H1 (cell line): ENCODE results near the gene HOXD4. TPM values are rescaled to one million over a fixed set of nuclear protein-coding genes. Genes with fewer than 3 reads are reported as not detected.

Experiments used
- CTCF ChIA-PET: fragments of 300-600 bp; sonication (Branson Sonifier 250); formaldehyde crosslinking; loops from one replicate; lab custom pipeline; 2021; ENCODE audit not compliant: partially characterized antibody; lab: Charles Lee
- POLR2A ChIA-PET: fragments of 300-600 bp; sonication (Branson Sonifier 250); formaldehyde crosslinking; loops from one replicate; lab custom pipeline; 2021; ENCODE audit warnings: inconsistent platforms; ENCODE audit not compliant: partially characterized antibody; lab: Charles Lee
- DNase-seq, 2 experiments: peaks; one replicate each; pipeline versions ENCODE4 v3.0.0 to v3.0.0-alpha.2; 2010 to 2022; ENCODE audit warnings: low spot score in 2 of 2, low read depth in 1 of 2, mixed read lengths in 1 of 2
- FAIRE-seq: peaks from 2 replicates; lab custom pipeline; 2011; peaks lifted over from hg19 to GRCh38; lab: Jason Lieb, UNC
- H2AFZ ChIP-seq: 2 replicates; pipeline ENCODE4 v1.8.1; 2012; ENCODE audit warnings: low read length, inconsistent platforms
- H2AK5ac ChIP-seq: 2 replicates; pipeline ENCODE4 v1.6.1; 2013; ENCODE audit warnings: low read depth, low read length
- H2BK120ac ChIP-seq: replicated peaks from 2 replicates; pipeline ENCODE3; 2013; ENCODE audit warnings: low read depth, low read length, inconsistent platforms
- H2BK12ac ChIP-seq: 2 replicates; pipeline ENCODE4 v1.6.1; 2013; ENCODE audit warnings: low read depth, low read length
- H2BK15ac ChIP-seq: 2 replicates; pipeline ENCODE4 v1.6.1; 2013; ENCODE audit warnings: low read length
- H2BK20ac ChIP-seq: 2 replicates; pipeline ENCODE4 v1.6.1; 2013; ENCODE audit warnings: low read length
- H2BK5ac ChIP-seq: 2 replicates; pipeline ENCODE4 v1.6.1; 2013; ENCODE audit warnings: low read depth, low read length
- H3K14ac ChIP-seq: 2 replicates; pipeline ENCODE4 v1.6.1; 2013; ENCODE audit warnings: inconsistent platforms; ENCODE audit not compliant: insufficient read length
- H3K18ac ChIP-seq: 2 replicates; pipeline ENCODE4 v1.6.1; 2013; ENCODE audit warnings: low read length; ENCODE audit errors: extremely low read depth
- H3K23ac ChIP-seq: 2 replicates; pipeline ENCODE4 v1.6.1; 2013; ENCODE audit warnings: inconsistent platforms; ENCODE audit not compliant: insufficient read length
- H3K23me2 ChIP-seq: 2 replicates; pipeline ENCODE4 v1.6.1; 2013; ENCODE audit warnings: low read depth, low read length
- H3K27ac ChIP-seq: 2 replicates; pipeline ENCODE4 v1.6.1; 2011; ENCODE audit warnings: low read depth, low read length, inconsistent platforms
- H3K27me3 ChIP-seq, 4 experiments: replicated peaks in 1 of 4; 1 replicate in 1 of 4; 2 replicates in 3 of 4; pipeline versions ENCODE4 v1.6.1 to v1.8.1; 2011 to 2013; ENCODE audit warnings: low read length in 3 of 4, mild to moderate bottlenecking in 3 of 4, inconsistent platforms in 2 of 4, mixed read lengths in 2 of 4, moderate library complexity in 1 of 4; ENCODE audit not compliant: control insufficient read depth in 3 of 4, insufficient read depth in 3 of 4; ENCODE audit errors: extremely low read depth in 1 of 4
- H3K36me3 ChIP-seq, 4 experiments: 2 replicates each; pipeline versions ENCODE4 v1.6.1 to v1.8.1; 2011 to 2013; ENCODE audit warnings: mild to moderate bottlenecking in 4 of 4, low read length in 3 of 4, moderate library complexity in 2 of 4, control low read depth in 1 of 4, inconsistent platforms in 1 of 4; ENCODE audit not compliant: insufficient read depth in 4 of 4, control insufficient read depth in 2 of 4
- H3K4ac ChIP-seq: replicated peaks from 2 replicates; pipeline ENCODE3; 2013; ENCODE audit warnings: low read length, low read depth, mixed read lengths, inconsistent platforms; ENCODE audit not compliant: insufficient read length
- H3K4me1 ChIP-seq, 4 experiments: replicated peaks in 1 of 4; 1 replicate in 1 of 4; 2 replicates in 3 of 4; pipeline versions ENCODE4 v1.6.1 to v1.8.1; 2011 to 2013; ENCODE audit warnings: low read length in 3 of 4, inconsistent platforms in 2 of 4, mixed read lengths in 1 of 4; ENCODE audit not compliant: insufficient read depth in 4 of 4, control insufficient read depth in 3 of 4
- H3K4me2 ChIP-seq, 2 experiments: 2 replicates each; pipeline versions ENCODE4 v1.6.1 to v1.8.1; 2011 to 2013; ENCODE audit warnings: low read depth in 2 of 2, low read length in 2 of 2, control low read depth in 1 of 2, inconsistent platforms in 1 of 2, mild to moderate bottlenecking in 1 of 2; ENCODE audit not compliant: insufficient read depth in 1 of 2
- H3K4me3 ChIP-seq, 4 experiments: fragments of 200-600, 300-600 bp in 1 of 4; sonication (generic), shearing (Covaris generic), sonication (Bioruptor Twin) in 1 of 4; 2 replicates each; pipeline versions ENCODE4 v1.5.1 to v1.8.1; 2011 to 2016; ENCODE audit warnings: low read length in 4 of 4, low read depth in 3 of 4, control low read depth in 2 of 4, inconsistent platforms in 2 of 4, mild to moderate bottlenecking in 2 of 4, mixed read lengths in 1 of 4, moderate library complexity in 1 of 4; ENCODE audit not compliant: insufficient read depth in 2 of 4; ENCODE audit errors: extremely low read depth in 1 of 4
- H3K56ac ChIP-seq: replicated peaks from 2 replicates; pipeline ENCODE3; 2013; ENCODE audit warnings: low read depth, mild to moderate bottlenecking, mixed read lengths, low read length, inconsistent platforms; ENCODE audit not compliant: insufficient read length
- H3K79me1 ChIP-seq: 2 replicates; pipeline ENCODE4 v1.6.1; 2013; ENCODE audit warnings: low read depth, low read length, control low read depth
- H3K79me2 ChIP-seq, 2 experiments: 2 replicates each; pipeline versions ENCODE4 v1.6.1 to v1.8.1; 2012 to 2013; ENCODE audit warnings: low read length in 2 of 2, mild to moderate bottlenecking in 2 of 2, inconsistent platforms in 1 of 2; ENCODE audit not compliant: insufficient read depth in 2 of 2, control insufficient read depth in 1 of 2
- H3K9ac ChIP-seq, 4 experiments: replicated peaks in 1 of 4; 1 replicate in 1 of 4; 2 replicates in 3 of 4; pipeline versions ENCODE4 v1.6.1 to v1.8.1; 2011 to 2013; ENCODE audit warnings: low read depth in 3 of 4, low read length in 3 of 4, control low read depth in 2 of 4, mild to moderate bottlenecking in 2 of 4, moderate library complexity in 2 of 4, inconsistent platforms in 1 of 4; ENCODE audit errors: extremely low read depth in 1 of 4
- H3K9me3 ChIP-seq, 2 experiments: 2 replicates each; pipeline versions ENCODE4 v1.6.1 to v1.8.1; 2012 to 2013; ENCODE audit warnings: mild to moderate bottlenecking in 2 of 2, moderate library complexity in 2 of 2, control low read depth in 1 of 2, inconsistent platforms in 1 of 2, low read depth in 1 of 2, low read length in 1 of 2, mixed read lengths in 1 of 2; ENCODE audit not compliant: insufficient read depth in 2 of 2
- H4K20me1 ChIP-seq, 2 experiments: replicated peaks in 1 of 2; 2 replicates each; pipeline versions ENCODE3 to v1.8.1; 2011 to 2013; ENCODE audit warnings: inconsistent platforms in 2 of 2, low read length in 2 of 2, mild to moderate bottlenecking in 1 of 2; ENCODE audit not compliant: insufficient read depth in 2 of 2, control insufficient read depth in 1 of 2
- H4K5ac ChIP-seq: 2 replicates; pipeline ENCODE4 v1.6.1; 2013; ENCODE audit warnings: low read length, low read depth, mixed read lengths, inconsistent platforms; ENCODE audit not compliant: insufficient read length
- H4K8ac ChIP-seq: 2 replicates; pipeline ENCODE4 v1.8.0; 2013; ENCODE audit warnings: mild to moderate bottlenecking, moderate library complexity, low read length, inconsistent platforms; ENCODE audit not compliant: insufficient read depth; ENCODE audit errors: extremely low read depth
- H4K91ac ChIP-seq: replicated peaks from 2 replicates; pipeline ENCODE3; 2013; ENCODE audit warnings: low read length, mixed read lengths, inconsistent platforms; ENCODE audit not compliant: insufficient read length
- CBX8 ChIP-seq: fragments of 300-800, 300-1000 bp; sonication (generic); IDR thresholded peaks from 2 replicates; pipeline ENCODE4 v1.7.1; 2016; ENCODE audit warnings: low read depth, low read length, borderline replicate concordance
- EZH2 ChIP-seq: fragments of 200-600 bp; sonication (generic); IDR thresholded peaks from 2 replicates; pipeline ENCODE4 v1.7.1; 2012; ENCODE audit warnings: low read depth, mild to moderate bottlenecking, moderate library complexity, low read length, inconsistent platforms; ENCODE audit not compliant: severe bottlenecking
- RBBP5 ChIP-seq: IDR thresholded peaks from 2 replicates; pipeline ENCODE4 v1.7.1; 2012; ENCODE audit warnings: low read depth, mild to moderate bottlenecking, inconsistent platforms, low read length, moderate library complexity, borderline replicate concordance
- RFX5 ChIP-seq: IDR thresholded peaks from 2 replicates; pipeline ENCODE4 v1.6.1; 2011; ENCODE audit warnings: low read depth, low read length, improper control_type of control experiment, borderline replicate concordance
- SUZ12 ChIP-seq: fragments of 200-600 bp; sonication (generic); IDR thresholded peaks from 2 replicates; pipeline ENCODE4 v1.6.1; 2012; ENCODE audit warnings: mild to moderate bottlenecking, inconsistent platforms, low read length, moderate library complexity, mixed read lengths
- TBP ChIP-seq: IDR thresholded peaks from 2 replicates; pipeline ENCODE4 v1.6.1; 2011; ENCODE audit warnings: low read depth, low read length, improper control_type of control experiment
- WGBS, 2 experiments: shearing (Covaris generic) in 1 of 2; methylation state at CpG; one replicate each; pipeline versions ENCODE4 v1.1.6 to v1.1.7; 2013 to 2015; ENCODE audit warnings: low lambda C conversion rate in 2 of 2, mixed read lengths in 2 of 2, inconsistent platforms in 1 of 2, low coverage in 1 of 2, missing lambda C conversion rate in 1 of 2; ENCODE audit not compliant: insufficient replicate concordance in 2 of 2, insufficient coverage in 1 of 2, insufficient read length in 1 of 2; ENCODE audit errors: extremely low coverage in 1 of 2, missing lambda C conversion rate in 1 of 2; 5-methylcytosine and 5-hydroxymethylcytosine counted together
- polyA plus RNA-seq, 7 experiments: library from polyadenylated mRNA; depleted of rRNA in 3 of 7; stranded (reverse) in 5 of 7; unstranded in 2 of 7; fragments of >200 nt in 5 of 7; fragments of 200-250 nt in 2 of 7; gene quantifications; 1 replicate in 5 of 7; 2 replicates in 1 of 7; 4 replicates in 1 of 7; pipeline versions ENCODE4 v1.2.1 to v1.2.3, GENCODE V29; 2011 to 2013; ENCODE audit warnings: missing spikeins in 2 of 7, mixed read lengths in 2 of 7
- total RNA-seq: library from RNA; stranded (reverse); fragmentation: NEBNext Ultra II Directional; extraction: Animal tissue kit (Norgen Biotek cat#: 25700); gene quantifications from 2 replicates; pipeline ENCODE4 v1.2.1, GENCODE V29; 2021

HOXD4 gene
- total and polyA plus RNA-seq, 2 of the 8 experiments (the other 6 are each of a cell fraction or from before 2014, with no cell fraction given), result not detected

- no peak for DNase-seq
- ChIA-PET CTCF (interaction anchor here (0.6 to 10.0 kb wide), 12 partner anchors 10 to 515 kb away, joined by 3 to 111 read pairs (median 4); no protein-coding TSS in a partner anchor), POLR2A (no interaction called here)
- H3K23me2 ChIP-seq, result peaks cover 3% of the 10 kb centered on the region; the same call in 1 of the 2 replicates
- H4K20me1 ChIP-seq, result peaks cover 6 to 29% of the 10 kb centered on the region in 2 experiments
- no peak overlapping the region for H3K14ac ChIP-seq
- peaks cover 0 to 9% (median 4%) of the 10 kb centered on the region in 4 experiments; a peak in 5 of 7 replicates for H3K4me1 ChIP-seq
- no peak overlapping the region for H2AFZ ChIP-seq
- H2BK20ac ChIP-seq, result no peak overlapping the region
- no peak for FAIRE-seq
- no peak overlapping the region for H3K56ac ChIP-seq
- no peak overlapping the region for H2BK12ac ChIP-seq
- H2AK5ac ChIP-seq, result no peak overlapping the region
- H3K4me3 ChIP-seq, result peak overlapping the region in 1 of 4 experiments; percentile 59; a peak in 2 of 8 replicates
- H3K36me3 ChIP-seq, result peaks cover 0 to 12% (median 0%) of the 10 kb centered on the region in 4 experiments; a peak in 1 of 8 replicates
- no peaks in the 10 kb centered on the region for H3K9me3 ChIP-seq
- H3K4ac ChIP-seq, result no peak overlapping the region
- no peak overlapping the region for H4K8ac ChIP-seq
- H2BK120ac ChIP-seq, result no peak overlapping the region
- H2BK5ac ChIP-seq, result no peak overlapping the region
- no peak overlapping the region for H4K5ac ChIP-seq
- peaks cover 86 to 100% (median 97%) of the 10 kb centered on the region in 4 experiments for H3K27me3 ChIP-seq
- no peak overlapping the region for H4K91ac ChIP-seq
- H3K27ac ChIP-seq, result no peak overlapping the region
- no peaks in the 10 kb centered on the region for H3K79me1 ChIP-seq
- 17% methylated on average over 2 of the region's 2 CpGs; no CpG with 5 or more reads in 1 of the 2 experiments for WGBS, 2 experiments
- H3K79me2 ChIP-seq, result no peaks in the 10 kb centered on the region
- H3K4me2 ChIP-seq, result peak overlapping the region; percentile 67 to 68; a peak in 3 of 4 replicates
- no peak overlapping the region for H2BK15ac ChIP-seq
- H3K18ac ChIP-seq, result no peak overlapping the region
- H3K23ac ChIP-seq, result no peak overlapping the region
- no peak overlapping the region for H3K9ac ChIP-seq
- TF ChIP-seq RBBP5 (no peak), EZH2 (peak; percentile 45), SUZ12 (0 out of 2 replicates have a peak, but pooled peaks have one; percentile 22), CBX8 (peak; percentile 50; the same call in 1 of the 2 replicates), TBP (no peak), RFX5 (no peak)
- TF ChIP-seq, all 59 proteins: peak for 3
These were observed 14.1 kb upstream of the HOXD4 start for GRCh38 chr2:176137252-176137580.
